GM13976 (cell line): ENCODE results near the gene OR1L6.

ENCODE experiments used
- DNase-seq: peaks from one replicate; pipeline ENCODE4 v3.0.0; 2012; ENCODE audit warnings: low spot score
- CTCF ChIP-seq: IDR thresholded peaks from 2 replicates; pipeline ENCODE4 v1.5.1; 2012; ENCODE audit warnings: borderline replicate concordance, mild to moderate bottlenecking; ENCODE audit not compliant: insufficient read depth; ENCODE audit errors: extremely low read depth, missing control alignments, control extremely low read depth
- in situ Hi-C: fragments of 300-500 bp; cut with MboI; formaldehyde crosslinking; loops from one replicate; pipeline ENCODE4 v1.12.0; 2022; ENCODE audit warnings: low sequenced_read_pairs, mixed read lengths, inconsistent platforms; ENCODE audit not compliant: unreplicated experiment

OR1L6 gene

GRCh38 chr9:122785269-122785668 lies 43.2 kb downstream of the OR1L6 start:
- in situ Hi-C loops: no loop called here
- no peak for DNase-seq
- no peak for TF ChIP-seq CTCF

GRCh38 chr9:122786338-122786737 lies 44.2 kb downstream of the OR1L6 start:
- in situ Hi-C loops: no loop called here
- no peak for TF ChIP-seq CTCF
- no peak for DNase-seq

- in situ Hi-C loops: no loop called here
- no peak for DNase-seq
Observed at GRCh38 chr9:122788831-122789230, 46.7 kb downstream of the OR1L6 start, which contains the start of gene OR5C1. OR5C1 (plus strand) TSS chr9:122788933; CDS start chr9:122788933, 0 bp downstream.

GRCh38 chr9:122789256-122790046 lies 47.3 kb downstream of the OR1L6 start:
- TF ChIP-seq CTCF: no peak
- in situ Hi-C loops: no loop called here
- no peak for DNase-seq

More at GRCh38 chr9:122788831-122789230, 46.7 kb downstream of the OR1L6 start, which contains the start of gene OR5C1:
- TF ChIP-seq CTCF: no peak

- DNase-seq: no peak
- TF ChIP-seq CTCF: no peak
- in situ Hi-C loops: no loop called here
Observed at GRCh38 chr9:122791872-122792669, 50.0 kb downstream of the OR1L6 start.

GRCh38 chr9:122797316-122798063 lies 55.4 kb downstream of the OR1L6 start:
- TF ChIP-seq CTCF: no peak
- no peak for DNase-seq
- in situ Hi-C loops: no loop called here
